HEK293 (cell line): ENCODE measurements around the gene NAA25.

Experiments used
- KLF9 ChIP-seq: fragments of 450-650 bp; formaldehyde crosslinking; IDR thresholded peaks from 2 replicates; pipeline ENCODE4 v1.5.1; 2016; ENCODE audit warnings: missing biosample characterization, missing genetic modification characterization, low read depth
- ZFP41 ChIP-seq: fragments of 450-650 bp; formaldehyde crosslinking; IDR thresholded peaks from 2 replicates; pipeline ENCODE4 v1.5.1; 2016; ENCODE audit warnings: missing biosample characterization, missing genetic modification characterization, borderline replicate concordance
- ZNF114 ChIP-seq: fragments of 450-650 bp; formaldehyde crosslinking; IDR thresholded peaks from 2 replicates; pipeline ENCODE4 v1.5.0; 2017; ENCODE audit warnings: missing biosample characterization, missing genetic modification characterization
- ZNF707 ChIP-seq: fragments of 450-650 bp; formaldehyde crosslinking; IDR thresholded peaks from 2 replicates; pipeline ENCODE4 v1.5.1; 2016; ENCODE audit warnings: missing biosample characterization, missing genetic modification characterization
- ZNF777 ChIP-seq: fragments of 450-650 bp; formaldehyde crosslinking; IDR thresholded peaks from 2 replicates; pipeline ENCODE4 v1.5.1; 2017; ENCODE audit warnings: missing biosample characterization, missing genetic modification characterization, borderline replicate concordance
- TF ChIP-seq, protein P1 (sequence below): fragments of 450-650 bp; formaldehyde crosslinking; IDR thresholded peaks from 2 replicates; pipeline ENCODE4 v1.5.1; 2016; ENCODE audit warnings: missing biosample characterization, missing genetic modification characterization
- TF ChIP-seq, protein P2 (sequence below): fragments of 450-650 bp; formaldehyde crosslinking; IDR thresholded peaks from 2 replicates; pipeline ENCODE4 v1.5.1; 2016; ENCODE audit warnings: missing biosample characterization, missing genetic modification characterization

DNA sequence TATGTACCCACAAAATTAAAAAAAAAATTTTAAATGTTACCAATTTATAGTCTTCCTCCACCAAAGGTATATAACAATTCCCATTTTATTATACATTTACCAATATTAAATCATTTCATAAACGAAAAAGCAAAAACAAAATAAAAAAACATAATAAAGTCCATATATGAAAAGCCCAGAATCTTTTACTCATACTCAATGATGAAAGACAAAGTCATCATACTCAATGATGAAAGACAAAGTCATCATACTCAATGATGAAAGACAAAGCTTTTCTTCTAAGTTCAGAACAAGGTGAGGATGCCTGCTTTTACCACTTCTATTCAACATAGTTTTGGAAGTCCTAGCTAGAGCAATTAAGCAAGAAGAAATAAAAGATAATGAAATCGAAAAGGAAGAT lies 123.8 kb downstream of the NAA25 start:
- TF ChIP-seq, protein P1, sequence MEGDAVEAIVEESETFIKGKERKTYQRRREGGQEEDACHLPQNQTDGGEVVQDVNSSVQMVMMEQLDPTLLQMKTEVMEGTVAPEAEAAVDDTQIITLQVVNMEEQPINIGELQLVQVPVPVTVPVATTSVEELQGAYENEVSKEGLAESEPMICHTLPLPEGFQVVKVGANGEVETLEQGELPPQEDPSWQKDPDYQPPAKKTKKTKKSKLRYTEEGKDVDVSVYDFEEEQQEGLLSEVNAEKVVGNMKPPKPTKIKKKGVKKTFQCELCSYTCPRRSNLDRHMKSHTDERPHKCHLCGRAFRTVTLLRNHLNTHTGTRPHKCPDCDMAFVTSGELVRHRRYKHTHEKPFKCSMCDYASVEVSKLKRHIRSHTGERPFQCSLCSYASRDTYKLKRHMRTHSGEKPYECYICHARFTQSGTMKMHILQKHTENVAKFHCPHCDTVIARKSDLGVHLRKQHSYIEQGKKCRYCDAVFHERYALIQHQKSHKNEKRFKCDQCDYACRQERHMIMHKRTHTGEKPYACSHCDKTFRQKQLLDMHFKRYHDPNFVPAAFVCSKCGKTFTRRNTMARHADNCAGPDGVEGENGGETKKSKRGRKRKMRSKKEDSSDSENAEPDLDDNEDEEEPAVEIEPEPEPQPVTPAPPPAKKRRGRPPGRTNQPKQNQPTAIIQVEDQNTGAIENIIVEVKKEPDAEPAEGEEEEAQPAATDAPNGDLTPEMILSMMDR, result no peak
- TF ChIP-seq, protein P2, sequence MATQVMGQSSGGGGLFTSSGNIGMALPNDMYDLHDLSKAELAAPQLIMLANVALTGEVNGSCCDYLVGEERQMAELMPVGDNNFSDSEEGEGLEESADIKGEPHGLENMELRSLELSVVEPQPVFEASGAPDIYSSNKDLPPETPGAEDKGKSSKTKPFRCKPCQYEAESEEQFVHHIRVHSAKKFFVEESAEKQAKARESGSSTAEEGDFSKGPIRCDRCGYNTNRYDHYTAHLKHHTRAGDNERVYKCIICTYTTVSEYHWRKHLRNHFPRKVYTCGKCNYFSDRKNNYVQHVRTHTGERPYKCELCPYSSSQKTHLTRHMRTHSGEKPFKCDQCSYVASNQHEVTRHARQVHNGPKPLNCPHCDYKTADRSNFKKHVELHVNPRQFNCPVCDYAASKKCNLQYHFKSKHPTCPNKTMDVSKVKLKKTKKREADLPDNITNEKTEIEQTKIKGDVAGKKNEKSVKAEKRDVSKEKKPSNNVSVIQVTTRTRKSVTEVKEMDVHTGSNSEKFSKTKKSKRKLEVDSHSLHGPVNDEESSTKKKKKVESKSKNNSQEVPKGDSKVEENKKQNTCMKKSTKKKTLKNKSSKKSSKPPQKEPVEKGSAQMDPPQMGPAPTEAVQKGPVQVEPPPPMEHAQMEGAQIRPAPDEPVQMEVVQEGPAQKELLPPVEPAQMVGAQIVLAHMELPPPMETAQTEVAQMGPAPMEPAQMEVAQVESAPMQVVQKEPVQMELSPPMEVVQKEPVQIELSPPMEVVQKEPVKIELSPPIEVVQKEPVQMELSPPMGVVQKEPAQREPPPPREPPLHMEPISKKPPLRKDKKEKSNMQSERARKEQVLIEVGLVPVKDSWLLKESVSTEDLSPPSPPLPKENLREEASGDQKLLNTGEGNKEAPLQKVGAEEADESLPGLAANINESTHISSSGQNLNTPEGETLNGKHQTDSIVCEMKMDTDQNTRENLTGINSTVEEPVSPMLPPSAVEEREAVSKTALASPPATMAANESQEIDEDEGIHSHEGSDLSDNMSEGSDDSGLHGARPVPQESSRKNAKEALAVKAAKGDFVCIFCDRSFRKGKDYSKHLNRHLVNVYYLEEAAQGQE (tag by site-specific recombination), result no peak
- no peak for TF ChIP-seq ZFP41 (tag by site-specific recombination)
- no peak for TF ChIP-seq ZNF707
- no peak for TF ChIP-seq ZNF114 (tag by site-specific recombination)
- no peak for TF ChIP-seq KLF9 (tag by site-specific recombination)
- TF ChIP-seq ZNF777 (tag by site-specific recombination), result no peak
